ENCODE data around the gene C10orf62.

GRCh38 chr10:97596101-97597082 lies 6.9 kb downstream of the C10orf62 start:
- no peak for TF ChIP-seq CTCF (IDR thresholded peaks at IDR 0.05; ENCODE audit: control extremely low read depth in 1 of 3, insufficient read depth in 1 of 3, low read depth in 1 of 3, low read length in 3 of 3)
- TF ChIP-seq E2F6 (IDR thresholded peaks at IDR 0.05) = no peak
- no peak for TF ChIP-seq POLR2AphosphoS5 (IDR thresholded peaks at IDR 0.05; ENCODE audit: low read depth, low read length)
- no peak for TF ChIP-seq YY1 (IDR thresholded peaks at IDR 0.05; ENCODE audit: low read depth, low read length)
- no peak for TF ChIP-seq RXRA (IDR thresholded peaks at IDR 0.05; ENCODE audit: insufficient read depth, low read depth, low read length)
- no peak for TF ChIP-seq JUND (IDR thresholded peaks at IDR 0.05; ENCODE audit: low read length)
- TF ChIP-seq TAF1 (IDR thresholded peaks at IDR 0.05; ENCODE audit: low read depth, low read length) = no peak
